ENCODE data around the gene DHRS7B. TPM values are rescaled to one million over a fixed set of nuclear protein-coding genes. Genes with fewer than 3 reads are reported as not detected.

DHRS7B gene
- total and polyA plus RNA-seq, 9 of the 15 experiments (the other 6 are each of a cell fraction or from before 2014, with no cell fraction given), result 8.0 to 30.7 (median 14.8) TPM

DNA sequence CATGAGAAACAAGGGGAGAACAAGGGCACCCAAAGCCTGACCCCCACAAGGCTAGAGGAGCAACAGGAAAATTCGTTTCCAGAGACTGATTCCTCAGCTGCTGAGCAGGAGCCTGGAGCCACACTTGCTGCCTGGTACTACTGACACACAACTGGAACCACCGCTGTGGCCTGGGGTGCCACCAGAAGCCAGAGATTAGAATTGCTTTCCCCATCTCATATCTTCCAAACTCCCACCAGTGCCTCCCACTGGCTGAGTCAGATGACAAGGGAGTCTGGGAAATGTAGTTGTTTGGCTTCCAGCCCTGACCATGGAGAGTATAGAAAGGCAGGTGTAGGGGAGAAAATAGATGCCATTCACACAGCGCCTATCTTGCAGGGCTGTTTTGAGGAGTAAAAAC lies 91.3 kb downstream of the DHRS7B start (continued):
- TF ChIP-seq, protein P1, sequence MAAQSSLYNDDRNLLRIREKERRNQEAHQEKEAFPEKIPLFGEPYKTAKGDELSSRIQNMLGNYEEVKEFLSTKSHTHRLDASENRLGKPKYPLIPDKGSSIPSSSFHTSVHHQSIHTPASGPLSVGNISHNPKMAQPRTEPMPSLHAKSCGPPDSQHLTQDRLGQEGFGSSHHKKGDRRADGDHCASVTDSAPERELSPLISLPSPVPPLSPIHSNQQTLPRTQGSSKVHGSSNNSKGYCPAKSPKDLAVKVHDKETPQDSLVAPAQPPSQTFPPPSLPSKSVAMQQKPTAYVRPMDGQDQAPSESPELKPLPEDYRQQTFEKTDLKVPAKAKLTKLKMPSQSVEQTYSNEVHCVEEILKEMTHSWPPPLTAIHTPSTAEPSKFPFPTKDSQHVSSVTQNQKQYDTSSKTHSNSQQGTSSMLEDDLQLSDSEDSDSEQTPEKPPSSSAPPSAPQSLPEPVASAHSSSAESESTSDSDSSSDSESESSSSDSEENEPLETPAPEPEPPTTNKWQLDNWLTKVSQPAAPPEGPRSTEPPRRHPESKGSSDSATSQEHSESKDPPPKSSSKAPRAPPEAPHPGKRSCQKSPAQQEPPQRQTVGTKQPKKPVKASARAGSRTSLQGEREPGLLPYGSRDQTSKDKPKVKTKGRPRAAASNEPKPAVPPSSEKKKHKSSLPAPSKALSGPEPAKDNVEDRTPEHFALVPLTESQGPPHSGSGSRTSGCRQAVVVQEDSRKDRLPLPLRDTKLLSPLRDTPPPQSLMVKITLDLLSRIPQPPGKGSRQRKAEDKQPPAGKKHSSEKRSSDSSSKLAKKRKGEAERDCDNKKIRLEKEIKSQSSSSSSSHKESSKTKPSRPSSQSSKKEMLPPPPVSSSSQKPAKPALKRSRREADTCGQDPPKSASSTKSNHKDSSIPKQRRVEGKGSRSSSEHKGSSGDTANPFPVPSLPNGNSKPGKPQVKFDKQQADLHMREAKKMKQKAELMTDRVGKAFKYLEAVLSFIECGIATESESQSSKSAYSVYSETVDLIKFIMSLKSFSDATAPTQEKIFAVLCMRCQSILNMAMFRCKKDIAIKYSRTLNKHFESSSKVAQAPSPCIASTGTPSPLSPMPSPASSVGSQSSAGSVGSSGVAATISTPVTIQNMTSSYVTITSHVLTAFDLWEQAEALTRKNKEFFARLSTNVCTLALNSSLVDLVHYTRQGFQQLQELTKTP (IDR thresholded peaks at IDR 0.05; ENCODE audit: low read depth in 1 of 2, partially characterized antibody in 2 of 2), result no peak
- TF ChIP-seq BHLHE40 (IDR thresholded peaks at IDR 0.05; ENCODE audit: low read length) (no peak), SAFB (IDR thresholded peaks at IDR 0.05; ENCODE audit: borderline replicate concordance, low read depth, low read length) (no peak), EHMT2 (IDR thresholded peaks at IDR 0.05) (no peak), ZNF551 (CRISPR knock-in tag; IDR thresholded peaks at IDR 0.05) (no peak), ZNF444 (CRISPR knock-in tag; IDR thresholded peaks at IDR 0.05) (no peak), CBX2 (IDR thresholded peaks at IDR 0.05; ENCODE audit: insufficient read depth, low read length, poor library complexity, severe bottlenecking) (no peak), ARNT (IDR thresholded peaks at IDR 0.05) (no peak), NRF1 (conservative IDR thresholded peaks at IDR 0.05 in 1 of 2, IDR thresholded peaks at IDR 0.05 in 1 of 2) (no peak)
- TF ChIP-seq, protein P2, sequence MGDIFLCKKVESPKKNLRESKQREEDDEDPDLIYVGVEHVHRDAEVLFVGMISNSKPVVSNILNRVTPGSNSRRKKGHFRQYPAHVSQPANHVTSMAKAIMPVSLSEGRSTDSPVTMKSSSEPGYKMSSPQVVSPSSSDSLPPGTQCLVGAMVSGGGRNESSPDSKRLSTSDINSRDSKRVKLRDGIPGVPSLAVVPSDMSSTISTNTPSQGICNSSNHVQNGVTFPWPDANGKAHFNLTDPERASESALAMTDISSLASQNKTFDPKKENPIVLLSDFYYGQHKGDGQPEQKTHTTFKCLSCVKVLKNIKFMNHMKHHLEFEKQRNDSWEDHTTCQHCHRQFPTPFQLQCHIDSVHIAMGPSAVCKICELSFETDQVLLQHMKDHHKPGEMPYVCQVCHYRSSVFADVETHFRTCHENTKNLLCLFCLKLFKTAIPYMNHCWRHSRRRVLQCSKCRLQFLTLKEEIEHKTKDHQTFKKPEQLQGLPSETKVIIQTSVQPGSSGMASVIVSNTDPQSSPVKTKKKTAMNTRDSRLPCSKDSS (IDR thresholded peaks at IDR 0.05; ENCODE audit: low read depth, partially characterized antibody), result no peak
- TF ChIP-seq, protein P3, sequence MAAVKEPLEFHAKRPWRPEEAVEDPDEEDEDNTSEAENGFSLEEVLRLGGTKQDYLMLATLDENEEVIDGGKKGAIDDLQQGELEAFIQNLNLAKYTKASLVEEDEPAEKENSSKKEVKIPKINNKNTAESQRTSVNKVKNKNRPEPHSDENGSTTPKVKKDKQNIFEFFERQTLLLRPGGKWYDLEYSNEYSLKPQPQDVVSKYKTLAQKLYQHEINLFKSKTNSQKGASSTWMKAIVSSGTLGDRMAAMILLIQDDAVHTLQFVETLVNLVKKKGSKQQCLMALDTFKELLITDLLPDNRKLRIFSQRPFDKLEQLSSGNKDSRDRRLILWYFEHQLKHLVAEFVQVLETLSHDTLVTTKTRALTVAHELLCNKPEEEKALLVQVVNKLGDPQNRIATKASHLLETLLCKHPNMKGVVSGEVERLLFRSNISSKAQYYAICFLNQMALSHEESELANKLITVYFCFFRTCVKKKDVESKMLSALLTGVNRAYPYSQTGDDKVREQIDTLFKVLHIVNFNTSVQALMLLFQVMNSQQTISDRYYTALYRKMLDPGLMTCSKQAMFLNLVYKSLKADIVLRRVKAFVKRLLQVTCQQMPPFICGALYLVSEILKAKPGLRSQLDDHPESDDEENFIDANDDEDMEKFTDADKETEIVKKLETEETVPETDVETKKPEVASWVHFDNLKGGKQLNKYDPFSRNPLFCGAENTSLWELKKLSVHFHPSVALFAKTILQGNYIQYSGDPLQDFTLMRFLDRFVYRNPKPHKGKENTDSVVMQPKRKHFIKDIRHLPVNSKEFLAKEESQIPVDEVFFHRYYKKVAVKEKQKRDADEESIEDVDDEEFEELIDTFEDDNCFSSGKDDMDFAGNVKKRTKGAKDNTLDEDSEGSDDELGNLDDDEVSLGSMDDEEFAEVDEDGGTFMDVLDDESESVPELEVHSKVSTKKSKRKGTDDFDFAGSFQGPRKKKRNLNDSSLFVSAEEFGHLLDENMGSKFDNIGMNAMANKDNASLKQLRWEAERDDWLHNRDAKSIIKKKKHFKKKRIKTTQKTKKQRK (IDR thresholded peaks at IDR 0.05; ENCODE audit: borderline replicate concordance, low read depth, low read length), result no peak
- TF ChIP-seq, protein P4, sequence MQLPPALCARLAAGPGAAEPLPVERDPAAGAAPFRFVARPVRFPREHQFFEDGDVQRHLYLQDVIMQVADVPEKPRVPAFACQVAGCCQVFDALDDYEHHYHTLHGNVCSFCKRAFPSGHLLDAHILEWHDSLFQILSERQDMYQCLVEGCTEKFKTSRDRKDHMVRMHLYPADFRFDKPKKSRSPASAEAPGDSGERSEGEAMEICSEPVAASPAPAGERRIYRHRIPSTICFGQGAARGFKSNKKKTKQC (CRISPR knock-in tag; IDR thresholded peaks at IDR 0.05), result no peak
